Measurements from ENCODE around the gene AGAP3.
A peak's percentile ranks its signal among the peaks of the same experiment; 100 is the strongest.

AGAP3 gene

GRCh38 chr7:151045967-151046366, 40.3 kb upstream of the AGAP3 start:
- no peak overlapping the region for H2BK120ac ChIP-seq (ENCODE audit: low read depth, low read length)
- no peaks in the 10 kb centered on the region for H3K9me3 ChIP-seq (replicated peaks in 1 of 2; ENCODE audit: control insufficient read depth in 2 of 2, insufficient read depth in 1 of 2, low read depth in 1 of 2, low read length in 2 of 2)
- H2AK5ac ChIP-seq (ENCODE audit: low read depth, low read length) = no peak overlapping the region

GRCh38 chr7:151046603-151047573, 39.4 kb upstream of the AGAP3 start:
- WGBS, 2 donors (ENCODE audit: extremely low coverage in 2 of 2, insufficient read length in 2 of 2, insufficient replicate concordance in 1 of 2) = no CpG with 5 or more reads among the region's 14 CpGs
- H3K18ac ChIP-seq (ENCODE audit: low read length) = no peak overlapping the region
- H3K4me3 ChIP-seq (ENCODE audit: low read length in 2 of 2) = no peak overlapping the region
- no peak overlapping the region for H2BK120ac ChIP-seq (ENCODE audit: low read depth, low read length)
- H2BK12ac ChIP-seq (ENCODE audit: low read length) = no peak overlapping the region
- no peak overlapping the region for H2AFZ ChIP-seq (ENCODE audit: low read length)
- no peaks in the 10 kb centered on the region for H3K79me1 ChIP-seq (ENCODE audit: low read depth, low read length)
- no peak overlapping the region for H4K8ac ChIP-seq (ENCODE audit: low read depth, low read length)
- H2BK15ac ChIP-seq (ENCODE audit: low read length) = no peak overlapping the region
- H3K9me3 ChIP-seq (replicated peaks in 1 of 2; ENCODE audit: control insufficient read depth in 2 of 2, insufficient read depth in 1 of 2, low read depth in 1 of 2, low read length in 2 of 2) = no peaks in the 10 kb centered on the region
- no peak for DNase-seq (ENCODE audit: low spot score)
- peaks cover 6 to 10% of the 10 kb centered on the region in 2 donors for H3K36me3 ChIP-seq (replicated peaks in 1 of 2; ENCODE audit: control insufficient read depth in 2 of 2, insufficient read depth in 2 of 2, low read length in 2 of 2)
- peak overlapping the region; percentile 21 for H3K23ac ChIP-seq (ENCODE audit: low read depth, low read length, poor library complexity)
- H2BK5ac ChIP-seq (ENCODE audit: low read length) = no peak overlapping the region
- peaks cover 0 to 2% of the 10 kb centered on the region in 2 donors for H3K4me1 ChIP-seq (ENCODE audit: control insufficient read depth in 2 of 2, insufficient read depth in 1 of 2, low read depth in 1 of 2, low read length in 2 of 2)
- H3K27ac ChIP-seq (replicated peaks; ENCODE audit: low read length) = no peak overlapping the region
- peaks cover 0 to 23% (median 6%) of the 10 kb centered on the region in 3 experiments for H3K27me3 ChIP-seq (ENCODE audit: control insufficient read depth in 3 of 3, insufficient read depth in 3 of 3, low read depth in 1 of 3, low read length in 3 of 3)
- H3K14ac ChIP-seq (ENCODE audit: low read length) = no peak overlapping the region
- H2AK5ac ChIP-seq (ENCODE audit: low read depth, low read length) = no peak overlapping the region
- H3K4ac ChIP-seq (ENCODE audit: low read length) = no peak overlapping the region
- H4K91ac ChIP-seq (ENCODE audit: low read depth, low read length, poor library complexity) = no peak overlapping the region
- no peak overlapping the region for H3K9ac ChIP-seq (ENCODE audit: low read depth, low read length, poor library complexity)
- H3K4me2 ChIP-seq (ENCODE audit: insufficient read depth, low read length, poor library complexity, severe bottlenecking) = no peak overlapping the region

More at GRCh38 chr7:151045967-151046366, 40.3 kb upstream of the AGAP3 start:
- Histone ChIP-seq H3K9ac (ENCODE audit: low read depth, low read length, poor library complexity) (no peak overlapping the region), H3K27me3 (ENCODE audit: control insufficient read depth in 3 of 3, insufficient read depth in 3 of 3, low read depth in 1 of 3, low read length in 3 of 3) (peaks cover 0 to 18% (median 5%) of the 10 kb centered on the region in 3 experiments), H3K14ac (ENCODE audit: low read length) (no peak overlapping the region), H3K18ac (ENCODE audit: low read length) (no peak overlapping the region), H3K4me3 (ENCODE audit: low read length in 2 of 2) (peak overlapping the region in 1 of 2 donors; percentile 33), H3K27ac (replicated peaks; ENCODE audit: low read length) (no peak overlapping the region), H3K23ac (ENCODE audit: low read depth, low read length, poor library complexity) (no peak overlapping the region), H3K79me1 (ENCODE audit: low read depth, low read length) (no peaks in the 10 kb centered on the region), H4K8ac (ENCODE audit: low read depth, low read length) (no peak overlapping the region), H3K4ac (ENCODE audit: low read length) (no peak overlapping the region), H3K4me1 (ENCODE audit: control insufficient read depth in 2 of 2, insufficient read depth in 1 of 2, low read depth in 1 of 2, low read length in 2 of 2) (peaks cover 0 to 2% of the 10 kb centered on the region in 2 donors), H3K36me3 (replicated peaks in 1 of 2; ENCODE audit: control insufficient read depth in 2 of 2, insufficient read depth in 2 of 2, low read length in 2 of 2) (peaks cover 6 to 10% of the 10 kb centered on the region in 2 donors), H4K91ac (ENCODE audit: low read depth, low read length, poor library complexity) (no peak overlapping the region), H2BK15ac (ENCODE audit: low read length) (no peak overlapping the region), H2BK12ac (ENCODE audit: low read length) (peak overlapping the region; percentile 22), H2AFZ (ENCODE audit: low read length) (no peak overlapping the region), H3K4me2 (ENCODE audit: insufficient read depth, low read length, poor library complexity, severe bottlenecking) (no peak overlapping the region), H2BK5ac (ENCODE audit: low read length) (no peak overlapping the region)
- no CpG with 5 or more reads among the region's 9 CpGs for WGBS, 2 donors (ENCODE audit: extremely low coverage in 2 of 2, insufficient read length in 2 of 2, insufficient replicate concordance in 1 of 2)
- DNase-seq (ENCODE audit: low spot score) = no peak

GRCh38 chr7:151047976-151048815, 38.1 kb upstream of the AGAP3 start, which contains the start of gene ASIC3:
TSS of gene ASIC3 (plus strand) at chr7:151048531. CDS start at chr7:151048886, 355 bp downstream.
- H4K8ac ChIP-seq (ENCODE audit: low read depth, low read length) = no peak within 1 kb of the TSS
- no peak within 1 kb of the TSS for H2AK5ac ChIP-seq (ENCODE audit: low read depth, low read length)
- no peak within 1 kb of the TSS for H2BK5ac ChIP-seq (ENCODE audit: low read length)
- H3K27me3 ChIP-seq (ENCODE audit: control insufficient read depth in 3 of 3, insufficient read depth in 3 of 3, low read depth in 1 of 3, low read length in 3 of 3) = peaks cover 0 to 28% (median 6%) of the 10 kb centered on the region in 3 experiments
- H4K91ac ChIP-seq (ENCODE audit: low read depth, low read length, poor library complexity) = no peak within 1 kb of the TSS
- H3K4me2 ChIP-seq (ENCODE audit: insufficient read depth, low read length, poor library complexity, severe bottlenecking) = no peak within 1 kb of the TSS
- no peak within 1 kb of the TSS for H2BK12ac ChIP-seq (ENCODE audit: low read length)
- H3K4me3 ChIP-seq (ENCODE audit: low read length in 2 of 2) = no peak within 1 kb of the TSS
- peak within 1 kb of the TSS; percentile 80 for H3K23ac ChIP-seq (ENCODE audit: low read depth, low read length, poor library complexity)
- peaks cover 0 to 2% of the 10 kb centered on the region in 2 donors for H3K9me3 ChIP-seq (replicated peaks in 1 of 2; ENCODE audit: control insufficient read depth in 2 of 2, insufficient read depth in 1 of 2, low read depth in 1 of 2, low read length in 2 of 2)
- H3K4me1 ChIP-seq (ENCODE audit: control insufficient read depth in 2 of 2, insufficient read depth in 1 of 2, low read depth in 1 of 2, low read length in 2 of 2) = peaks cover 0 to 2% of the 10 kb centered on the region in 2 donors
- H3K14ac ChIP-seq (ENCODE audit: low read length) = peak within 1 kb of the TSS; percentile 38
- H2AFZ ChIP-seq (ENCODE audit: low read length) = no peak within 1 kb of the TSS
- DNase-seq (ENCODE audit: low spot score) = no peak
- H3K4ac ChIP-seq (ENCODE audit: low read length) = no peak within 1 kb of the TSS
- no peak within 1 kb of the TSS for H2BK120ac ChIP-seq (ENCODE audit: low read depth, low read length)
- H3K9ac ChIP-seq (ENCODE audit: low read depth, low read length, poor library complexity) = peak within 1 kb of the TSS; percentile 4
- no CpG with 5 or more reads among the region's 22 CpGs for WGBS, 2 donors (ENCODE audit: extremely low coverage in 2 of 2, insufficient read length in 2 of 2, insufficient replicate concordance in 1 of 2)
- no peak within 1 kb of the TSS for H3K18ac ChIP-seq (ENCODE audit: low read length)
- peaks cover 1% of the 10 kb centered on the region for H3K79me1 ChIP-seq (ENCODE audit: low read depth, low read length)
- H2BK15ac ChIP-seq (ENCODE audit: low read length) = no peak within 1 kb of the TSS
- H3K36me3 ChIP-seq (replicated peaks in 1 of 2; ENCODE audit: control insufficient read depth in 2 of 2, insufficient read depth in 2 of 2, low read length in 2 of 2) = peaks cover 8 to 10% of the 10 kb centered on the region in 2 donors
- H3K27ac ChIP-seq (replicated peaks; ENCODE audit: low read length) = no peak within 1 kb of the TSS

All from neuronal stem cell (in vitro differentiated cells).